ENCODE data around the gene DOHH. TPM values are rescaled to one million over a fixed set of nuclear protein-coding genes. Genes with fewer than 3 reads are reported as not detected.
A peak's percentile ranks its signal among the peaks of the same experiment; 100 is the strongest.

DOHH gene
- total and polyA plus RNA-seq, 2 experiments from 2014 or later = 19.0 to 34.7 TPM

GRCh38 chr19:3518659-3519058, 18.2 kb upstream of the DOHH start:
- H3K4me2 ChIP-seq = peak overlapping the region; percentile 70
- H3K27me3 Mint-ChIP-seq (ENCODE audit: insufficient read depth, low read depth, poor library complexity) = peaks cover 11% of the 10 kb centered on the region
- H3K9me2 ChIP-seq (ENCODE audit: insufficient read depth) = no peaks in the 10 kb centered on the region
- no peaks in the 10 kb centered on the region for H3F3A ChIP-seq (replicated peaks; ENCODE audit: low read depth)
- no peaks in the 10 kb centered on the region; the same call in 1 of the 2 replicates for H4K20me1 ChIP-seq (replicated peaks; ENCODE audit: insufficient read depth)
- peak overlapping the region; percentile 48 for H3K4me3 Mint-ChIP-seq
- no peak for ATAC-seq
- no peak overlapping the region for H2AFZ ChIP-seq
- no peaks in the 10 kb centered on the region for H3K27me3 ChIP-seq (ENCODE audit: insufficient read depth)
- H3K36me3 Mint-ChIP-seq (ENCODE audit: low read depth) = peaks cover 9% of the 10 kb centered on the region
- H3K36me3 ChIP-seq (ENCODE audit: insufficient read depth) = no peaks in the 10 kb centered on the region
- DNase-seq (ENCODE audit: low spot score) = no peak
- no peaks in the 10 kb centered on the region; the same call in 1 of the 3 replicates for H3K9me3 Mint-ChIP-seq
- TF ChIP-seq EZH2 (IDR thresholded peaks at IDR 0.05; ENCODE audit: low read depth, unreplicated experiment) (no peak), EZH2phosphoT487 (IDR thresholded peaks at IDR 0.05; ENCODE audit: unreplicated experiment) (no peak), STAT1 (IDR thresholded peaks at IDR 0.05; ENCODE audit: unreplicated experiment) (no peak), JUNB (IDR thresholded peaks at IDR 0.05; ENCODE audit: unreplicated experiment) (no peak), ZNF331 (CRISPR knock-in tag; IDR thresholded peaks at IDR 0.05; ENCODE audit: low read depth) (no peak), NANOG (IDR thresholded peaks at IDR 0.05; ENCODE audit: borderline replicate concordance) (no peak), POLR2AphosphoS5 (IDR thresholded peaks at IDR 0.05; ENCODE audit: low read depth) (no peak), CREB1 (CRISPR knock-in tag; IDR thresholded peaks at IDR 0.05; ENCODE audit: low read depth) (no peak), ZNF462 (CRISPR knock-in tag; IDR thresholded peaks at IDR 0.05) (no peak), ETS1 (IDR thresholded peaks at IDR 0.05) (no peak), REST (IDR thresholded peaks at IDR 0.05; ENCODE audit: unreplicated experiment) (no peak), CTCF (conservative IDR thresholded peaks at IDR 0.05; ENCODE audit: low read depth in 2 of 2) (no peak), ZNF114 (CRISPR knock-in tag; IDR thresholded peaks at IDR 0.05) (no peak)
- H3K4me1 Mint-ChIP-seq = peaks cover 40% of the 10 kb centered on the region
- peaks cover 29% of the 10 kb centered on the region for H3K4me1 ChIP-seq (ENCODE audit: insufficient read depth)
- 0 out of 2 replicates have a peak overlapping the region, but pooled peaks have one; percentile 12 for H3K27ac ChIP-seq (ENCODE audit: low read depth)
- peak overlapping the region; percentile 87 for H3K27ac Mint-ChIP-seq
- peaks cover 58% of the 10 kb centered on the region for H3K79me2 ChIP-seq (replicated peaks; ENCODE audit: insufficient read depth)
- H3K4me3 ChIP-seq = peak overlapping the region; percentile 27; the same call in 1 of the 2 replicates
